Esophagus squamous epithelium (tissue), 4 donors: ENCODE data around the gene RASGRP2.

Source experiments
- POLR2A ChIP-seq, 4 donors: fragments of 450-650 bp; IDR thresholded peaks; one replicate each; pipeline ENCODE4 v1.6.1; 2017; ENCODE audit warnings: antibody characterized with exemption in 4 of 4, mild to moderate bottlenecking in 4 of 4, moderate library complexity in 3 of 4
- TF ChIP-seq, protein P1 (sequence below), 6 experiments: fragments of 450-650 bp in 4 of 6; fragments of 200-600 bp in 2 of 6; sonication (generic) in 2 of 6; IDR thresholded peaks; one replicate each; pipeline ENCODE4 v1.5.1; 2016 to 2019; ENCODE audit warnings: antibody characterized with exemption in 6 of 6, mild to moderate bottlenecking in 4 of 6, moderate library complexity in 4 of 6

DNA sequence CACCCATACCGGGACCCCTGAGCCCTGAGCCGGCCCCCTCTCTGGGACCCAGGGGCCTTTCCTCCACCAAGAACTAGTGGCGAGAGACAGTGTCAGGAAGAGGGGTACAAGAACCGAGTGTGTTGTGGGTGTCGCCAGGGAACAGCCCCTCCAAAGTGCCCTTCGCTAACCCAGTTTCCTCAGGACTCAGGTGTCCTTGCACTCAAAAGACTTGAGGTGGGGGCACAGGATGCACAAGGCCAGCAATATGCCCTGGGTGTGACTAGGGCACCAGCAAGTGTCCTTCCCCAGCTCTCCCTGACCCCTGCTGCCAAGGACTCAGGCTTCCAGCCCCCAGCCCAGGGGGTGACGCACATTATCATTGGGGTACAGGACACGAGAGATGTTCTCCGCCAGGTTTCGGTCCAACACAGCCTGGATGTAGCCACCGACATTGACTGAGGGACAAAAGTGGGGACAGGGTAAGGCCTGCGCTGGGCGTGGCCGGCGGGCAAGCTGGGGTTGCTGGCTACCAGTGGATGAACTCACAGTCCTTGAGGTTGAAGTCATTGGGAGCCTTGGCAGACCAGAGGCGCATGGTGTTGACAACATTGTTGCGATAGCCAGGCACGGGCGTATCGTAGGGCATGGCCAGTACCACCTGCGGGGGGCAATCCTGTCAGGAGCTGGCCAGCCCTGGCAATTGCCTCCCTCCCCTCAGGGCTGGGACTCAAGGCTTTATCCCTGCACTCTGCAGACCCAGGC, 11.1 kb upstream of the RASGRP2 start:
- TF ChIP-seq, protein P1, sequence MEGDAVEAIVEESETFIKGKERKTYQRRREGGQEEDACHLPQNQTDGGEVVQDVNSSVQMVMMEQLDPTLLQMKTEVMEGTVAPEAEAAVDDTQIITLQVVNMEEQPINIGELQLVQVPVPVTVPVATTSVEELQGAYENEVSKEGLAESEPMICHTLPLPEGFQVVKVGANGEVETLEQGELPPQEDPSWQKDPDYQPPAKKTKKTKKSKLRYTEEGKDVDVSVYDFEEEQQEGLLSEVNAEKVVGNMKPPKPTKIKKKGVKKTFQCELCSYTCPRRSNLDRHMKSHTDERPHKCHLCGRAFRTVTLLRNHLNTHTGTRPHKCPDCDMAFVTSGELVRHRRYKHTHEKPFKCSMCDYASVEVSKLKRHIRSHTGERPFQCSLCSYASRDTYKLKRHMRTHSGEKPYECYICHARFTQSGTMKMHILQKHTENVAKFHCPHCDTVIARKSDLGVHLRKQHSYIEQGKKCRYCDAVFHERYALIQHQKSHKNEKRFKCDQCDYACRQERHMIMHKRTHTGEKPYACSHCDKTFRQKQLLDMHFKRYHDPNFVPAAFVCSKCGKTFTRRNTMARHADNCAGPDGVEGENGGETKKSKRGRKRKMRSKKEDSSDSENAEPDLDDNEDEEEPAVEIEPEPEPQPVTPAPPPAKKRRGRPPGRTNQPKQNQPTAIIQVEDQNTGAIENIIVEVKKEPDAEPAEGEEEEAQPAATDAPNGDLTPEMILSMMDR (IDR thresholded peaks at IDR 0.05): no peak
- TF ChIP-seq POLR2A (IDR thresholded peaks at IDR 0.05): no peak
